Glutamatergic neuron (in vitro differentiated cells): ENCODE results near the gene ARHGEF1. TPM values are rescaled to one million over a fixed set of nuclear protein-coding genes. Genes with fewer than 3 reads are reported as not detected.

Experiments
- DNase-seq: peaks from one replicate; pipeline ENCODE4 v3.0.0; 2022
- H3K27ac Mint-ChIP-seq: one replicate; pipeline ENCODE4 v1.8.0; 2020; ENCODE audit warnings: mild to moderate bottlenecking, mixed read lengths, inconsistent platforms; ENCODE audit not compliant: unreplicated experiment
- H3K27me3 Mint-ChIP-seq: one replicate; pipeline ENCODE4 v1.8.0; 2020; ENCODE audit warnings: mild to moderate bottlenecking, moderate library complexity, mixed read lengths, inconsistent platforms; ENCODE audit not compliant: unreplicated experiment
- H3K36me3 Mint-ChIP-seq: one replicate; pipeline ENCODE4 v1.8.0; 2020; ENCODE audit warnings: mild to moderate bottlenecking, mixed read lengths, inconsistent platforms; ENCODE audit not compliant: unreplicated experiment
- H3K4me1 Mint-ChIP-seq: one replicate; pipeline ENCODE4 v1.8.0; 2020; ENCODE audit warnings: mild to moderate bottlenecking, low read depth, mixed read lengths, inconsistent platforms; ENCODE audit not compliant: unreplicated experiment
- H3K4me3 Mint-ChIP-seq: one replicate; pipeline ENCODE4 v1.8.0; 2020; ENCODE audit warnings: mild to moderate bottlenecking, mixed read lengths, inconsistent platforms; ENCODE audit not compliant: unreplicated experiment
- H3K9me3 Mint-ChIP-seq: one replicate; pipeline ENCODE4 v1.8.0; 2020; ENCODE audit warnings: mild to moderate bottlenecking, moderate library complexity, mixed read lengths, inconsistent platforms; ENCODE audit not compliant: unreplicated experiment
- CTCF ChIP-seq: fragments of 200-600 bp; sonication (generic); IDR thresholded peaks from one replicate; pipeline ENCODE4 v1.5.0; 2021; ENCODE audit not compliant: partially characterized antibody, unreplicated experiment
- total RNA-seq: library from RNA; stranded (reverse); fragmentation: NEBNext Ultra II Directional; extraction: Animal tissue kit (Norgen Biotek cat#: 25700); gene quantifications from one replicate; pipeline ENCODE4 v1.2.1, GENCODE V29; 2021; ENCODE audit not compliant: unreplicated experiment

Gene ARHGEF1
- total RNA-seq, 1 donor from 2014 or later = 78.7 TPM

- H3K27ac Mint-ChIP-seq = no peak overlapping the region
- H3K4me1 Mint-ChIP-seq = peaks cover 15% of the 10 kb centered on the region
- TF ChIP-seq CTCF = no peak
- peaks cover 18% of the 10 kb centered on the region for H3K27me3 Mint-ChIP-seq
- DNase-seq = peak; percentile 27
- no peak overlapping the region for H3K4me3 Mint-ChIP-seq
- peaks cover 5% of the 10 kb centered on the region for H3K9me3 Mint-ChIP-seq
- H3K36me3 Mint-ChIP-seq = no peaks in the 10 kb centered on the region
Observed at GRCh38 chr19:41915776-41916414, 32.9 kb downstream of the ARHGEF1 start.

- Mint-ChIP-seq H3K4me3 (no peak overlapping the region), H3K36me3 (no peaks in the 10 kb centered on the region), H3K4me1 (peaks cover 14% of the 10 kb centered on the region), H3K27me3 (peaks cover 16% of the 10 kb centered on the region), H3K27ac (no peak overlapping the region), H3K9me3 (peaks cover 8% of the 10 kb centered on the region)
- DNase-seq = peak; percentile 46
- no peak for TF ChIP-seq CTCF
Observed at GRCh38 chr19:41917676-41918075, 34.7 kb downstream of the ARHGEF1 start.

- Mint-ChIP-seq H3K27me3 (peaks cover 17% of the 10 kb centered on the region), H3K4me1 (peaks cover 14% of the 10 kb centered on the region), H3K9me3 (peaks cover 8% of the 10 kb centered on the region), H3K4me3 (no peak overlapping the region), H3K36me3 (no peaks in the 10 kb centered on the region), H3K27ac (no peak overlapping the region)
- no peak for TF ChIP-seq CTCF
- no peak for DNase-seq
Observed at GRCh38 chr19:41918095-41918494, 35.1 kb downstream of the ARHGEF1 start.

- Mint-ChIP-seq H3K9me3 (peaks cover 10% of the 10 kb centered on the region), H3K4me3 (no peak overlapping the region), H3K27ac (no peak overlapping the region), H3K27me3 (peaks cover 15% of the 10 kb centered on the region), H3K36me3 (no peaks in the 10 kb centered on the region), H3K4me1 (peaks cover 12% of the 10 kb centered on the region)
- TF ChIP-seq CTCF = no peak
- no peak for DNase-seq
Observed at GRCh38 chr19:41918653-41919244, 35.8 kb downstream of the ARHGEF1 start.
